Loucy (cell line): Measurements from ENCODE around the gene PKP2.

Experiments
- CTCF ChIP-seq: fragments of 200-600 bp; sonication (generic); conservative IDR thresholded peaks from 2 replicates; pipeline ENCODE4 v1.5.1; 2014; ENCODE audit warnings: mild to moderate bottlenecking, antibody characterized with exemption, low read length
- EZH2phosphoT487 ChIP-seq: fragments of 200-600 bp; IDR thresholded peaks from 2 replicates; pipeline ENCODE4 v1.6.1; 2018; ENCODE audit warnings: antibody characterized with exemption, mild to moderate bottlenecking, moderate library complexity, borderline replicate concordance

- TF ChIP-seq CTCF, result no peak
- no peak for TF ChIP-seq EZH2phosphoT487
These were observed 84.7 kb downstream of the PKP2 start for GRCh38 chr12:32811686-32812392.
